Stimulated activated CD4-positive, alpha-beta T cell treated with anti-CD3 and anti-CD28 coated beads, Interleukin-4, amount 100 ng/mL, for 1 hour (primary cell): ENCODE results near the gene TNFRSF12A.
"Not testable (repeated sequence)": the region's sequence is repeated elsewhere in the genome, so short reads cannot be mapped to it uniquely, and the experiment has no call there.

Experiments used
- DNase-seq: peaks from one replicate; pipeline ENCODE4 v3.0.0-alpha.2; 2020

TNFRSF12A gene

GRCh38 chr16:3069146-3069545 is 49.0 kb downstream of the TNFRSF12A start:
- not testable (repeated sequence) for DNase-seq

- DNase-seq = no peak
Observed at GRCh38 chr16:3070608-3071111, 50.5 kb downstream of the TNFRSF12A start.

GRCh38 chr16:3071655-3072054 is 51.5 kb downstream of the TNFRSF12A start:
- DNase-seq = no peak
